Hematopoietic multipotent progenitor cell treated with erythropoietin and hydrocortisone succinate and interleukin-3 and kit ligand, for 17 days (in vitro differentiated cells): ENCODE data around the gene PLA2G4E.

ENCODE experiments used
- DNase-seq: peaks from one replicate; pipeline ENCODE4 v3.0.0-alpha.2; 2015; ENCODE audit warnings: low spot score

Gene PLA2G4E

GRCh38 chr15:41933771-41934170 lies 87.1 kb downstream of the PLA2G4E start:
- DNase-seq, result no peak

- DNase-seq, result no peak
Measured at GRCh38 chr15:41933326-41933725, 87.5 kb downstream of the PLA2G4E start.

GRCh38 chr15:41932511-41933289 lies 88.1 kb downstream of the PLA2G4E start:
- no peak for DNase-seq

GRCh38 chr15:41932101-41932500 lies 88.7 kb downstream of the PLA2G4E start:
- DNase-seq, result no peak
